Right lobe of liver (tissue), 4 donors: ENCODE measurements around the gene NR6A1.

Source experiments
- POLR2A ChIP-seq: fragments of 450-650 bp; IDR thresholded peaks from one replicate; pipeline ENCODE4 v1.6.1; 2017; ENCODE audit warnings: antibody characterized with exemption, mild to moderate bottlenecking
- TF ChIP-seq, protein P1 (sequence below), 4 donors: fragments of 200-600 bp in 3 of 4; fragments of 450-650 bp in 1 of 4; IDR thresholded peaks; one replicate each; pipeline versions ENCODE4 v1.5.1 to v1.8.0; 2016 to 2022; ENCODE audit warnings: antibody characterized with exemption in 4 of 4, mild to moderate bottlenecking in 2 of 4
- donor health status: DM: no; HTN: no; CAD: no.
- donor health status: DM: no; HTN: no; CAD: no.
- donor health status: DM: no; HTN: yes; CAD: no.

DNA sequence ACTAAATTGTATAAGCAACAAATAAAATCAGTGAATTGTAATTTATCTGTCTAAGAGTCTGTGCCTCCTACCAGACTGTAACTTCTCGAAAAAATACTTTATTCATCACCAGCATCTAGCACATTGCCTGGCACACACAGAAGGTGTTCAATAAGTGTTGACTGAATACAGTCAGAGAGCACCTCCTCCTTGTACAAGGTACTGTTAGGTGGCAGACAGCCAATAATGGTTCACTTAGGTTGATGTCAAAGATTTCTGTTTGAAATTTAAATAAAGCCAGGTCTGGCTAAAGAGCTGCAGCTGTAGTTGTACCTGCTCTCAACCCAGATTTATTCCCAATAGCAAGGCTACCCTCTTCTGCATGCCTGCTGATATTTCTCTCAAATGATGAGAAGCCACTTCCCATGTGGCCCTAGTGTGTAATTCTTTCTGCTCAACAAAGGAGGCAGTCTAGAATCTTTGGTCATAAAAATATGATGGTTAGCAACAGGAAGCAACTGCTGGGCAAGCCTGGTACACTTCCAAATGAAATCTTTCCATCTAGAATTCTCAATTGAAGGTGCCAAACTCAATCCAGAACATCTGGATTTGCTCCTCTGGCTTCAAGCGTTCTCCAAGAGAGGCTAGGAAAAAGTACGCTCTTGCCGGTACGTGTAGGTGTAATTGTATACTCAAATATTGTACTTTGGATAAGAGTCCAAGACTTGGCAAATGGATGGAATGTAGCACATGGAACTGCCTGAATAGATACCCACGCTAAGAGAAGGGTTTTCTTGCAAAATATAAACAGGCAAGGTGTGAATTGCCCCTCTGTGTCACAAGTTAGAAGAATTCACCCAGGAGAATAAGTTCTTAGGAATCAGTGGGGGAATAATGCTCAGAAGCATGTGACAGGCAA, 95.6 kb downstream of the NR6A1 start:
- TF ChIP-seq, protein P1, sequence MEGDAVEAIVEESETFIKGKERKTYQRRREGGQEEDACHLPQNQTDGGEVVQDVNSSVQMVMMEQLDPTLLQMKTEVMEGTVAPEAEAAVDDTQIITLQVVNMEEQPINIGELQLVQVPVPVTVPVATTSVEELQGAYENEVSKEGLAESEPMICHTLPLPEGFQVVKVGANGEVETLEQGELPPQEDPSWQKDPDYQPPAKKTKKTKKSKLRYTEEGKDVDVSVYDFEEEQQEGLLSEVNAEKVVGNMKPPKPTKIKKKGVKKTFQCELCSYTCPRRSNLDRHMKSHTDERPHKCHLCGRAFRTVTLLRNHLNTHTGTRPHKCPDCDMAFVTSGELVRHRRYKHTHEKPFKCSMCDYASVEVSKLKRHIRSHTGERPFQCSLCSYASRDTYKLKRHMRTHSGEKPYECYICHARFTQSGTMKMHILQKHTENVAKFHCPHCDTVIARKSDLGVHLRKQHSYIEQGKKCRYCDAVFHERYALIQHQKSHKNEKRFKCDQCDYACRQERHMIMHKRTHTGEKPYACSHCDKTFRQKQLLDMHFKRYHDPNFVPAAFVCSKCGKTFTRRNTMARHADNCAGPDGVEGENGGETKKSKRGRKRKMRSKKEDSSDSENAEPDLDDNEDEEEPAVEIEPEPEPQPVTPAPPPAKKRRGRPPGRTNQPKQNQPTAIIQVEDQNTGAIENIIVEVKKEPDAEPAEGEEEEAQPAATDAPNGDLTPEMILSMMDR (IDR thresholded peaks at IDR 0.05): peak in 1 of 4 donors; percentile 7
- TF ChIP-seq POLR2A: no peak
